Testis (tissue), 2 donors: ENCODE measurements around the gene RYR3.

Source experiments
- CTCF ChIP-seq, 3 experiments: fragments of 450-650 bp in 2 of 3; fragments of 200-600 bp in 1 of 3; sonication (generic) in 1 of 3; IDR thresholded peaks; one replicate each; pipeline ENCODE4 v1.5.1; 2016 to 2019; ENCODE audit warnings: antibody characterized with exemption in 3 of 3, mild to moderate bottlenecking in 2 of 3, moderate library complexity in 1 of 3
- POLR2A ChIP-seq: fragments of 450-650 bp; IDR thresholded peaks from one replicate; pipeline ENCODE4 v1.6.1; 2017; ENCODE audit warnings: antibody characterized with exemption, mild to moderate bottlenecking, moderate library complexity

GRCh38 chr15:33517944-33518343 lies 207.2 kb downstream of the RYR3 start:
- no peak for TF ChIP-seq CTCF (IDR thresholded peaks at IDR 0.05)
- no peak for TF ChIP-seq POLR2A
